ENCODE measurements around the gene CYP4F11. TPM values are rescaled to one million over a fixed set of nuclear protein-coding genes. Genes with fewer than 3 reads are reported as not detected.
"Not testable (repeated sequence)": the region's sequence is repeated elsewhere in the genome, so short reads cannot be mapped to it uniquely, and the experiment has no call there.

CYP4F11 gene
- total RNA-seq, 1 experiment from 2014 or later: not detected

DNA sequence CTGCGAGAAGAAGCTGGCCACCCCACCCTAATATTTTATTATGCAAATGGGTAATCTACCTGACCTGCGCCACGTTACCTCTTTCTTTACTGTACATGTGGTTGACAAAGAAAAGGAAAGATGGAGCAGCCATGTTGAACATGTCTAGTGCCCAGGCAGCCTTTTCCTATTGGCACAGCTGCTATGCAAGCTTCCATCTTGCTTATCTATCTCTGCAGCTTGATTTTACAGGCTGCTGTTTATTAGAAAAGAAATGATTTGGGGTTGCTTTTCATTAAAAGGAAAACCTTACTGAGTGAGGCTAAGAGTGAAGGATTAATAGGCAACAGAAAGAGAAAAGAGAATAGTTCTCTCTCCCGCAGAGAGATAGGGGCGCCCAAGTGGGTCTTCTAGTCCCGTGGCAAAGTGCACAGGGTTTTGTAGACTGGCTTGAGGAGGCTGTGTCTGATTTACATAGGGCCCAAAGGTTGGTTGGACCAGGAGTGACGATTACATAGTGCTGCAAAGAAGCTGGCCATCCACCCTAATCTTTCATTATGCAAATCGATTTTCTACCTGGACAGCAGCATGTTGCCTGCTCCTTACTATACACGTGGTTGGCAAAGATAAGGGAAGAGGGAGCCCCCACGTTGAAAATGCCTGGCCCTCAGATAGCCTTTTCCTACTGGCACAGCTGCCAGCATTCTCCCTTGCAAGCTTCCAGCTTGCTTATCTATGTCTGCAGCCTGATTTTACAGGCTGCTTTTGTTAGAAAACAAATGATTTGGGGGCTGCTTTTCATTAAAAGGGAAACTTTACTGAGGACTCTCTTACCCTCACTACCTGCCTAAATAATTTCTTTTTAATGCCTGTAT is 42.7 kb upstream of the CYP4F11 start:
- TF ChIP-seq, protein P1, sequence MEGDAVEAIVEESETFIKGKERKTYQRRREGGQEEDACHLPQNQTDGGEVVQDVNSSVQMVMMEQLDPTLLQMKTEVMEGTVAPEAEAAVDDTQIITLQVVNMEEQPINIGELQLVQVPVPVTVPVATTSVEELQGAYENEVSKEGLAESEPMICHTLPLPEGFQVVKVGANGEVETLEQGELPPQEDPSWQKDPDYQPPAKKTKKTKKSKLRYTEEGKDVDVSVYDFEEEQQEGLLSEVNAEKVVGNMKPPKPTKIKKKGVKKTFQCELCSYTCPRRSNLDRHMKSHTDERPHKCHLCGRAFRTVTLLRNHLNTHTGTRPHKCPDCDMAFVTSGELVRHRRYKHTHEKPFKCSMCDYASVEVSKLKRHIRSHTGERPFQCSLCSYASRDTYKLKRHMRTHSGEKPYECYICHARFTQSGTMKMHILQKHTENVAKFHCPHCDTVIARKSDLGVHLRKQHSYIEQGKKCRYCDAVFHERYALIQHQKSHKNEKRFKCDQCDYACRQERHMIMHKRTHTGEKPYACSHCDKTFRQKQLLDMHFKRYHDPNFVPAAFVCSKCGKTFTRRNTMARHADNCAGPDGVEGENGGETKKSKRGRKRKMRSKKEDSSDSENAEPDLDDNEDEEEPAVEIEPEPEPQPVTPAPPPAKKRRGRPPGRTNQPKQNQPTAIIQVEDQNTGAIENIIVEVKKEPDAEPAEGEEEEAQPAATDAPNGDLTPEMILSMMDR (IDR thresholded peaks at IDR 0.05; ENCODE audit: insufficient read depth in 1 of 2, low read depth in 1 of 2, low read length in 1 of 2, severe bottlenecking in 1 of 2, unreplicated experiment in 1 of 2): no peak
- Mint-ChIP-seq H3K4me1 (ENCODE audit: low read depth, unreplicated experiment) (peaks cover 9% of the 10 kb centered on the region), H3K36me3 (ENCODE audit: insufficient read depth, unreplicated experiment) (peaks cover 5% of the 10 kb centered on the region), H3K4me3 (ENCODE audit: unreplicated experiment) (no peak overlapping the region), H3K9me3 (ENCODE audit: unreplicated experiment) (peaks cover 16% of the 10 kb centered on the region), H3K27ac (ENCODE audit: unreplicated experiment) (no peak overlapping the region), H3K27me3 (ENCODE audit: insufficient read depth, unreplicated experiment) (peaks cover 3% of the 10 kb centered on the region)
- peaks cover 10% of the 10 kb centered on the region for H3K9me3 ChIP-seq
- no peak overlapping the region for H3K4me3 ChIP-seq (ENCODE audit: low read depth, low read length)
- H3K27me3 ChIP-seq (replicated peaks; ENCODE audit: control insufficient read depth, insufficient read depth, low read length): no peaks in the 10 kb centered on the region
- intact Hi-C loops (cut with micrococcal nuclease; ENCODE audit: unreplicated experiment): no loop called here
- BruUV-seq (replicated peaks): no TSS peak
- no peaks in the 10 kb centered on the region for H3K36me3 ChIP-seq (ENCODE audit: control insufficient read depth, insufficient read depth, low read length)
- CTCF ChIA-PET: no interaction called here
- no peaks in the 10 kb centered on the region for H3K4me1 ChIP-seq
- DNase-seq: no peak
- POLR2A ChIA-PET: no interaction called here

DNA sequence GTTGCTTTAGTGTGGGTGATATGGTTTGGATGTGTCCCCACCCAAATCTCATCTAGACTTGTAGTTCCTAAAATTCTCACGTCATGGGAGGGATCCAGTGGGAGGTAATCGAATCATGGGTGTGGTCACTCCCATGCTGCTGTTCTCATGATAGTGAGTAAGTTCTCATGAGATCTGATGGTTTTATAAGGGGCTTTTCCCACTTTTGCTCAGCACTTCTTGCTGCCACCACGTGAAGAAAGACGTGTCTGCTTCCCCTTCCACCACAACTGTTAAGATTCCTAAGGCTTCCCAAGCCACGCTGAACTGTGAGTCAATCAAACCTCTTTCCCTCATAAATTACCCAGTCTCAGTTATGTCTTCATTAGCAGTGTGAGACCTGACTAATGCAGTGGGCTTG is 40.5 kb upstream of the CYP4F11 start:
- Mint-ChIP-seq H3K4me1 (ENCODE audit: low read depth, unreplicated experiment) (peaks cover 9% of the 10 kb centered on the region), H3K4me3 (ENCODE audit: unreplicated experiment) (no peak overlapping the region), H3K9me3 (ENCODE audit: unreplicated experiment) (peaks cover 16% of the 10 kb centered on the region), H3K27ac (ENCODE audit: unreplicated experiment) (no peak overlapping the region), H3K36me3 (ENCODE audit: insufficient read depth, unreplicated experiment) (peaks cover 5% of the 10 kb centered on the region), H3K27me3 (ENCODE audit: insufficient read depth, unreplicated experiment) (peaks cover 3% of the 10 kb centered on the region)
- no peak for DNase-seq
- Histone ChIP-seq H3K36me3 (ENCODE audit: control insufficient read depth, insufficient read depth, low read length) (no peaks in the 10 kb centered on the region), H3K4me3 (ENCODE audit: low read depth, low read length) (no peak overlapping the region), H3K4me1 (no peaks in the 10 kb centered on the region), H3K9me3 (peaks cover 10% of the 10 kb centered on the region), H3K27me3 (replicated peaks; ENCODE audit: control insufficient read depth, insufficient read depth, low read length) (no peaks in the 10 kb centered on the region)
- TF ChIP-seq, protein P1 (IDR thresholded peaks at IDR 0.05; ENCODE audit: insufficient read depth in 1 of 2, low read depth in 1 of 2, low read length in 1 of 2, severe bottlenecking in 1 of 2, unreplicated experiment in 1 of 2): no peak
- BruUV-seq (replicated peaks): no TSS peak
- ChIA-PET CTCF (no interaction called here), POLR2A (no interaction called here)
- intact Hi-C loops (cut with micrococcal nuclease; ENCODE audit: unreplicated experiment): no loop called here

DNA sequence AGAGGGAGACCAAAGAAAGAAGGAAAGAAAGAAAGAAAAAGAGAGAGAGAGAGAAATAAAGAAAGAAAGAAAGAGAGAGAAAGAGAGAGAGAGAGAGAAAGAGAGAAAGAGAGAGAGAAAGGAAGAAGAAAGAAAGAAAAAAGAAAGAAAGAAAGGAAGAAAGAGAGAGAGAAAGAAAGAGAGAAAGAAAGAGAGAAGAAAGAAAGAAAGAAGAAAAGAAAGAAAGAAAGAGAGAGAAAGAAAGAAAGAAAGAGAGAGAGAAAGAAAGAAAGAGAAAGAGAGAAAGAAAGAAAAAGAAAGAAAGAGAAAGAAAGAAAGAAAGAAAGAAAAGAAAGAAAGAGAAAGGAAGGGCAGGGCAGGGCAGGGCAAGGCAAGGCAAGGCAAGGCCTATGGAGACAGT is 37.7 kb upstream of the CYP4F11 start:
- H3K36me3 Mint-ChIP-seq (ENCODE audit: insufficient read depth, unreplicated experiment); POLR2A ChIA-PET; intact Hi-C loops (cut with micrococcal nuclease; ENCODE audit: unreplicated experiment); DNase-seq; CTCF ChIA-PET; H3K9me3 ChIP-seq; H3K4me3 Mint-ChIP-seq (ENCODE audit: unreplicated experiment); H3K4me1 ChIP-seq; H3K27ac Mint-ChIP-seq (ENCODE audit: unreplicated experiment); H3K4me1 Mint-ChIP-seq (ENCODE audit: low read depth, unreplicated experiment); H3K36me3 ChIP-seq (ENCODE audit: control insufficient read depth, insufficient read depth, low read length); H3K27me3 ChIP-seq (replicated peaks; ENCODE audit: control insufficient read depth, insufficient read depth, low read length); H3K4me3 ChIP-seq (ENCODE audit: low read depth, low read length); H3K27me3 Mint-ChIP-seq (ENCODE audit: insufficient read depth, unreplicated experiment); BruUV-seq (replicated peaks): not testable (repeated sequence)
- H3K9me3 Mint-ChIP-seq (ENCODE audit: unreplicated experiment): peaks cover 10% of the 10 kb centered on the region

Measured in Caco-2 (cell line).